Measurements from ENCODE around the gene LINGO4. TPM values are rescaled to one million over a fixed set of nuclear protein-coding genes. Genes with fewer than 3 reads are reported as not detected.

Gene LINGO4
- total and polyA plus RNA-seq, 2 of the 13 experiments (the other 11 are each of a cell fraction or from before 2014, with no cell fraction given) = 0.02 to 0.05 TPM

DNA sequence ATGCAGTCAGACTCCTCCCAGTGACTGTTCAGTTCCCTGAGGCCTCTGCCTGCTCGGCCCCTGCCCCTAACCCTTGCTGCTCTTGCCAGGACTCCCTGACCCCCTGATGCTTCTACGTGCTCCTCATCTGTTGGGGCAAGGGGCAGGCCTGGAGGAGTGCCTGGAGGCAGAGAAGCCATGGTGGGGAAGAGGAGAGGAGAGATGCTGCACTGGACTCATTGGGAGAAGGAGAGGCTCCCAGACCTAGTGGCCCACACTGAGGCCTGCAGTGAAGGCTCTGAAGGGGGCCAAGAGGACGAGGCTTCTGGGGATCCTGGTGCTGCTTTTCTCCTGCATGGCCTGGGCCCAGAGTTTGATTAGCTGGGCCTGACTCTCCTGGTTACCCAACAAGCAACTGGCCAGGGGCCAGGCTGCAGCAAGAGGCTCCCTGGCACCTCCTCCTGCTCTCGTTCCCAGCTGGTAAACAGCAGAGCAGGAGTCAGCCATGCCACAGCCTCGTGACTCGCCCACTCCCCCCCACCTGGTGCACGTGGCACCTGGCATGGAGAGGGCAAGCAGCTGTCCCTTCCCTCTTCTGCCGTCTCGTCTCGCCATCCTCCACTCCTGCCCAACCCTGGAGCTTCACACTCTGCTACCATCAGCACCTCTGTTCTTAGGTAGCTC is 27.2 kb upstream of the LINGO4 start (continued):
- no peak for TF ChIP-seq ZNF850 (CRISPR knock-in tag; conservative IDR thresholded peaks at IDR 0.05)
- no peak for TF ChIP-seq HNRNPK (IDR thresholded peaks at IDR 0.05; ENCODE audit: low read depth, low read length, poor library complexity, severe bottlenecking)
- no peak for TF ChIP-seq NR2F2 (IDR thresholded peaks at IDR 0.05; ENCODE audit: borderline replicate concordance, low read depth)
- TF ChIP-seq FOXK1 (CRISPR knock-in tag; IDR thresholded peaks at IDR 0.05; ENCODE audit: borderline replicate concordance, low read depth) = peak; percentile 59; the same call in 1 of the 2 replicates
- peak; percentile 57; the same call in 1 of the 2 replicates for TF ChIP-seq ERF (CRISPR knock-in tag; IDR thresholded peaks at IDR 0.05)
- no peak for TF ChIP-seq SP140L (CRISPR knock-in tag; IDR thresholded peaks at IDR 0.05; ENCODE audit: borderline replicate concordance)
- TF ChIP-seq MTF1 (CRISPR knock-in tag; IDR thresholded peaks at IDR 0.05) = no peak
- peak; percentile 40 for TF ChIP-seq PHF8 (CRISPR knock-in tag; IDR thresholded peaks at IDR 0.05)
- TF ChIP-seq ZNF709 (CRISPR knock-in tag; IDR thresholded peaks at IDR 0.05) = no peak
- TF ChIP-seq RARA (CRISPR knock-in tag; IDR thresholded peaks at IDR 0.05) = peak; percentile 69
- peak; percentile 64; the same call in 1 of the 2 replicates for TF ChIP-seq KDM5B (CRISPR knock-in tag; IDR thresholded peaks at IDR 0.05; ENCODE audit: borderline replicate concordance)
- no peak for TF ChIP-seq FOXA1 (IDR thresholded peaks at IDR 0.05)
- TF ChIP-seq FOXA1 (CRISPR knock-in tag; IDR thresholded peaks at IDR 0.05) = peak; percentile 79
- no peak for TF ChIP-seq IKZF1 (IDR thresholded peaks at IDR 0.05)
- no peak for TF ChIP-seq HNRNPLL (IDR thresholded peaks at IDR 0.05; ENCODE audit: low read depth, low read length, poor library complexity, severe bottlenecking)
- TF ChIP-seq ZNF549 (CRISPR knock-in tag; IDR thresholded peaks at IDR 0.05) = no peak
- peak; percentile 56; the same call in 1 of the 2 replicates for TF ChIP-seq LCORL (IDR thresholded peaks at IDR 0.05)
- TF ChIP-seq LCORL (CRISPR knock-in tag; IDR thresholded peaks at IDR 0.05) = peak; percentile 60; the same call in 1 of the 2 replicates
- no peak for TF ChIP-seq SP1 (IDR thresholded peaks at IDR 0.05)
- TF ChIP-seq SP1 (CRISPR knock-in tag; IDR thresholded peaks at IDR 0.05) = peak; percentile 25; the same call in 1 of the 2 replicates
- TF ChIP-seq MTF2 (CRISPR knock-in tag; IDR thresholded peaks at IDR 0.05; ENCODE audit: borderline replicate concordance) = no peak
- TF ChIP-seq NFE2L1 (CRISPR knock-in tag; IDR thresholded peaks at IDR 0.05; ENCODE audit: borderline replicate concordance) = no peak
- TF ChIP-seq, protein P1, sequence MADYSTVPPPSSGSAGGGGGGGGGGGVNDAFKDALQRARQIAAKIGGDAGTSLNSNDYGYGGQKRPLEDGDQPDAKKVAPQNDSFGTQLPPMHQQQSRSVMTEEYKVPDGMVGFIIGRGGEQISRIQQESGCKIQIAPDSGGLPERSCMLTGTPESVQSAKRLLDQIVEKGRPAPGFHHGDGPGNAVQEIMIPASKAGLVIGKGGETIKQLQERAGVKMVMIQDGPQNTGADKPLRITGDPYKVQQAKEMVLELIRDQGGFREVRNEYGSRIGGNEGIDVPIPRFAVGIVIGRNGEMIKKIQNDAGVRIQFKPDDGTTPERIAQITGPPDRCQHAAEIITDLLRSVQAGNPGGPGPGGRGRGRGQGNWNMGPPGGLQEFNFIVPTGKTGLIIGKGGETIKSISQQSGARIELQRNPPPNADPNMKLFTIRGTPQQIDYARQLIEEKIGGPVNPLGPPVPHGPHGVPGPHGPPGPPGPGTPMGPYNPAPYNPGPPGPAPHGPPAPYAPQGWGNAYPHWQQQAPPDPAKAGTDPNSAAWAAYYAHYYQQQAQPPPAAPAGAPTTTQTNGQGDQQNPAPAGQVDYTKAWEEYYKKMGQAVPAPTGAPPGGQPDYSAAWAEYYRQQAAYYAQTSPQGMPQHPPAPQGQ (CRISPR knock-in tag; IDR thresholded peaks at IDR 0.05; ENCODE audit: borderline replicate concordance) = no peak
- no peak for TF ChIP-seq ZNF333 (CRISPR knock-in tag; IDR thresholded peaks at IDR 0.05; ENCODE audit: borderline replicate concordance)
- TF ChIP-seq, protein P2, sequence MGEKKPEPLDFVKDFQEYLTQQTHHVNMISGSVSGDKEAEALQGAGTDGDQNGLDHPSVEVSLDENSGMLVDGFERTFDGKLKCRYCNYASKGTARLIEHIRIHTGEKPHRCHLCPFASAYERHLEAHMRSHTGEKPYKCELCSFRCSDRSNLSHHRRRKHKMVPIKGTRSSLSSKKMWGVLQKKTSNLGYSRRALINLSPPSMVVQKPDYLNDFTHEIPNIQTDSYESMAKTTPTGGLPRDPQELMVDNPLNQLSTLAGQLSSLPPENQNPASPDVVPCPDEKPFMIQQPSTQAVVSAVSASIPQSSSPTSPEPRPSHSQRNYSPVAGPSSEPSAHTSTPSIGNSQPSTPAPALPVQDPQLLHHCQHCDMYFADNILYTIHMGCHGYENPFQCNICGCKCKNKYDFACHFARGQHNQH (CRISPR knock-in tag; IDR thresholded peaks at IDR 0.05) = peak; percentile 71; the same call in 1 of the 2 replicates
- TF ChIP-seq, protein P3, sequence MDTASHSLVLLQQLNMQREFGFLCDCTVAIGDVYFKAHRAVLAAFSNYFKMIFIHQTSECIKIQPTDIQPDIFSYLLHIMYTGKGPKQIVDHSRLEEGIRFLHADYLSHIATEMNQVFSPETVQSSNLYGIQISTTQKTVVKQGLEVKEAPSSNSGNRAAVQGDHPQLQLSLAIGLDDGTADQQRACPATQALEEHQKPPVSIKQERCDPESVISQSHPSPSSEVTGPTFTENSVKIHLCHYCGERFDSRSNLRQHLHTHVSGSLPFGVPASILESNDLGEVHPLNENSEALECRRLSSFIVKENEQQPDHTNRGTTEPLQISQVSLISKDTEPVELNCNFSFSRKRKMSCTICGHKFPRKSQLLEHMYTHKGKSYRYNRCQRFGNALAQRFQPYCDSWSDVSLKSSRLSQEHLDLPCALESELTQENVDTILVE (CRISPR knock-in tag; IDR thresholded peaks at IDR 0.05) = no peak
- no peak for TF ChIP-seq PAF1 (CRISPR knock-in tag; IDR thresholded peaks at IDR 0.05)
- TF ChIP-seq MYNN (CRISPR knock-in tag; IDR thresholded peaks at IDR 0.05; ENCODE audit: low read depth) = no peak

Data from HepG2 (cell line).